NCI-H1436 (cell line): ENCODE results near the gene NDUFC1.

Source experiments
- DNase-seq: peaks from one replicate; lab custom pipeline; 2025; lab: John Stamatoyannopoulos, UW

NDUFC1 gene

DNA sequence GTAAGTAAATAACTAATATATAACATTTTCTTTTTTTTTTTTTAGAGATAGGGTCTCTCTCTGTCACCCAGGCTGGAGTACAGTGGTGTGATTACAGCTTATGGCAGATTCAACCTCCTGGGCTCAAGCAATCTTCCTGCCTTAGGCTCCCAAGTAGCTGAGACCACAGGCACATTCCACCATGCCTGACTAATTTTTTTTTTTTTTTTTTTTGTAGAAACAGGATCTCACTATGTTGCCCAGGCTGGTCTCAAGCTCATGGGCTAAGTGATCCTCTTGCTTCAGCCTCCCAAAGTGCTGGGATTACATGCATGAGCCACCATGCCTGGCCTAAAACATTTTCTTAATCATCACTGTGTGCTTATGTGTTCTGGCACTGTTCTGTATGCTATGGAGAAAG, 55.0 kb downstream of the NDUFC1 start:
- DNase-seq, result no peak

- no peak for DNase-seq
Observed at GRCh38 chr4:139246166-139246565, 56.1 kb downstream of the NDUFC1 start.

GRCh38 chr4:139245590-139245989, 56.7 kb downstream of the NDUFC1 start:
- no peak for DNase-seq

GRCh38 chr4:139243448-139244365, 58.6 kb downstream of the NDUFC1 start:
- no peak for DNase-seq

DNA sequence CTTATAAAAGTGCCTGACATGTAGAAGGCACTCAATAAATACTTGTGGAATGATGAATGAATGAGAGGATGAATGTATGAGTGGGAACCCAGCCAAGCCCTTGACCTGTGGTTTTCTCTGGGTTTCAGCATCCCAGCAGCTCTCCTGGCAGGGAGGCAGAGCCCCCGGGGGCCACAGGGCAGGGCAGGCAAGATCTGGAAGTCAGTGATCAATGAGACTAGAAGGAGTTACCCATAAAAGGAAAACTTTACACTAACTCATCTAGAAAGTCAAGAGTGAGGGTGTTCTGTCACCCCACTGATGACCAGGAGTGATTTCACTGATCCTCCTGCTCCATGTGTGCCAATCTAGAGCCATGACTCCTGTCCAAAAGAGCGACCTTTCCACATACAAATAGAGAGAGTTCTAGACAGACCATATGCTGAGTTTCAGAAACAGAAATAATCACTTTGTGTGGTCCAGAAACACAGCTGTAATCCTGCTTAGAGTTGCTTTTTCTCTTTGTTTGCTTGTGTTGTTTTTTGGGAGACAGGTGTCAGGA, 59.7 kb downstream of the NDUFC1 start:
- DNase-seq, result no peak

- no peak for DNase-seq
Observed at GRCh38 chr4:139241784-139242151, 60.5 kb downstream of the NDUFC1 start.

DNA sequence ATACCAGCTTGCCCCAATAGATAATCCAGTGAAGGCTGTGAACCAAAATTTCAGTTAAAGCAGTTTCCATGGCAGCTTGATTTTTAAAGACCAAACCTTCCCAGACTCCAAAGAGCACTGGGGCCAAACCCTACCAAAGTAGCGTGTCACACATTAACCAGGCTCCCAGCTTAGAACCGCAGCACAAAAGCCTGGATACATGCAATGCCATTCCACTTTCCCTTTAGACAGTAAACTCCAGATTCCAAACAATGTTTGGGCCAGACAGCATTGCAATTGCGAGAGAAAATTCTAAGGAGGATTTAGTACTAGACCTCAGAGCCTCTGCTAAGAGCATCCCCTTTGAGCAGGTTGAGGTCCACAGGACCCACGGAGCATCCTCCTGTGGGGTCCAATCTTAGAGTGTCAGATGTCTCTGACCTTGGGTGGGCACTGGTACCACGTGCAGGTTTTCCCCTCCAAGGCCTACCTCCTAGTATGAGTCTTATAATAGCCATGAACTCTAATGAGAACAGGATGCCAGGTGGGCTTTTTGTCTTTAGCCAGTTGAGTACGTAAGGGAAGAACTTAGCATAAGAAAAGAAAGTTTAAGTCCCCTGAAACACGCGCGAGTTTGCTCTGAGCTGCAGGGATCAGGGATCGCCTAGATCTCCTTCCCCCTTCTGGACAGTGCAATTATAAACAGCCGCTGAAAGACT, 61.0 kb downstream of the NDUFC1 start:
- DNase-seq, result no peak
